Measurements from ENCODE around the gene SRGAP3. TPM values are rescaled to one million over a fixed set of nuclear protein-coding genes. Genes with fewer than 3 reads are reported as not detected.

SRGAP3 gene
- total RNA-seq, 1 donor from 2014 or later, result 7.1 TPM

GRCh38 chr3:9151240-9151639 lies 98.2 kb downstream of the SRGAP3 start:
- intact Hi-C loops (cut with micrococcal nuclease), result no loop called here

- intact Hi-C loops (cut with micrococcal nuclease), result no loop called here
Observed at GRCh38 chr3:9149566-9149965, 99.9 kb downstream of the SRGAP3 start.

GRCh38 chr3:9147896-9148266 lies 101.6 kb downstream of the SRGAP3 start:
- intact Hi-C loops (cut with micrococcal nuclease), result no loop called here

DNA sequence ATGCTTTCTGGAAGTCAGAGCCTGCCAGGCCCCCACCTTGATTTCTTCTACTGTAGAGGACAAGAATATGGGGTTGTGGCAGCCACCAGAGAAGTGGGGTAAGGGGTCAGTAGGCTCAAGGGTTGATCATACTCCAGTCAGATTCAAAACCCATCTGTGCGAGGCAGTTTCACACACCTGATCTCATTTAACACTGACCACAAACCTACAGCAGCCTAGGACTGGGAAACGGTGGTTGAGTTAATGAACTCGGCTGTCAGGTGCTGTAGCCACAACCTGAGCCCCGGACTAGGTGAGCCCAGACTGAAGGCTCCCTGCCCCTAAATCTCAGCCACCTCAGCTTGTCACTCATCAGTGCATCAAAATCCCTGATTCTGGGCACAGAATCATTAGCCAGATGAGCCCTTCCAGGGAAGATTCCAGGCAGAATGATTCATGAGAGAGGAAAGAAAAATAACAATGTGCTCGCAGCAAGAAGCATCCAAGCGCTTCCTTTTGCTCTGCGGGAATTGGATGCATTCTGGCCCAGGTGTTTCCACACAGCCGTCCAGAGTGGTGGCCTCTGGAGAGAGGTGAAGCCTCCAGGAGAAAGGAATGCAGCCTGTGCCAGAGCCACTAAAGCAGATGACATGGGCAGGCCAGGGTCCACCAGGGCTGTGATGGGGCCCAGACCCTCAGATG lies 102.1 kb downstream of the SRGAP3 start:
- intact Hi-C loops (cut with micrococcal nuclease), result no loop called here

DNA sequence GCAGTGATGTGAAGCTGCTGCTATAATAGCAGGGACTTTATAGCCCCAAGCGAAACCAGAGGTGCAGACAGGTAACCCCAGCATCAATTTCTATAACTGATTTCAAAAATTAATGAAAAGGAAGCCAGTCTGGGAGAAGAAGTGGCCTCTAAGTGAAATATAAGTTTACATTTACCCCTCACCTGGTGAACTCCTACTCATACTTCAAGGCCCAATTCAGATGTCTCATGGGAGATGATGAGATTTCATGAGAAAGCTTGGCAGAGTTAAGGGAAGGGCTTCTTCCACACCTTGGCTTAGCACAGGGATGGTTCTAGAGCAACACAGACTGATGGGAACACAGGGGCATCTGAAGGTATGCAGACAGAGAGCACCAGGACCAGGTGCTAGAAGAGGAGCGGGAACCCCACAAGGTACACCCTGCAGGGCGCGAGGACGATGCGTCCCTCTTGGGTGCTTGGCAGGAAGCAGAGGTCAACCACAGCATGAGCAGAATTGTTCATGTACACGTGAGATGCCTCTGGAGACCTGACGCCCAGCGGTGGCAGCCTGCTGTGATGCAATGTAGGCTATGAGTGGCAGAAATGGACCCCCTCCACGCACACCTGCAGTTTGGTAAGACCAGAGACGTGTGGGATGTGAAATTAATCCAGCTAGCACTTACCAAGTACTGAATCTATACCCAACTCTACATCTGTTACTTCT lies 102.9 kb downstream of the SRGAP3 start:
- intact Hi-C loops (cut with micrococcal nuclease), result no loop called here

DNA sequence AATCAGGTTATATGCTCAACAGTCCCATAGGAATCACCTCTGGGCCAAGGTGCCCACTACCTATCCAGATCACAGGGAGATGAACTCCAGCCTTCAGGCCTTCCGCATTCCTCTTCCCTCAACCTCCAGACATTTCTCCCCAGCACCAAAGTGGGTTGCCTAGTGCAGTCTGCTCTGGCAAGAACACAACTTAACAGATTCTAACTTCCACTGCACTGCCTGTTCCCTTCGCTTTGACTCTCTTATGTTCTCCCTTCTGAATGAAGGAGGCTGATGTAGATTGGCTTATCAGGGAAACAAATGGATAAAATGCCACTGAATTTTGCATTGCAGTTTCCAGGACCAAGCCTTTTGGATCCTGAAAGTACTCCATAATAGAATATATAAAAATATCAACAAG lies 106.3 kb downstream of the SRGAP3 start:
- intact Hi-C loops (cut with micrococcal nuclease), result no loop called here

- intact Hi-C loops (cut with micrococcal nuclease), result no loop called here
Observed at GRCh38 chr3:9142362-9142761, 107.1 kb downstream of the SRGAP3 start.

GRCh38 chr3:9141928-9142289 lies 107.5 kb downstream of the SRGAP3 start:
- intact Hi-C loops (cut with micrococcal nuclease), result no loop called here

GRCh38 chr3:9139366-9139765 lies 110.1 kb downstream of the SRGAP3 start:
- intact Hi-C loops (cut with micrococcal nuclease), result no loop called here

- intact Hi-C loops (cut with micrococcal nuclease), result no loop called here
Observed at GRCh38 chr3:9137676-9138075, 111.8 kb downstream of the SRGAP3 start.

DNA sequence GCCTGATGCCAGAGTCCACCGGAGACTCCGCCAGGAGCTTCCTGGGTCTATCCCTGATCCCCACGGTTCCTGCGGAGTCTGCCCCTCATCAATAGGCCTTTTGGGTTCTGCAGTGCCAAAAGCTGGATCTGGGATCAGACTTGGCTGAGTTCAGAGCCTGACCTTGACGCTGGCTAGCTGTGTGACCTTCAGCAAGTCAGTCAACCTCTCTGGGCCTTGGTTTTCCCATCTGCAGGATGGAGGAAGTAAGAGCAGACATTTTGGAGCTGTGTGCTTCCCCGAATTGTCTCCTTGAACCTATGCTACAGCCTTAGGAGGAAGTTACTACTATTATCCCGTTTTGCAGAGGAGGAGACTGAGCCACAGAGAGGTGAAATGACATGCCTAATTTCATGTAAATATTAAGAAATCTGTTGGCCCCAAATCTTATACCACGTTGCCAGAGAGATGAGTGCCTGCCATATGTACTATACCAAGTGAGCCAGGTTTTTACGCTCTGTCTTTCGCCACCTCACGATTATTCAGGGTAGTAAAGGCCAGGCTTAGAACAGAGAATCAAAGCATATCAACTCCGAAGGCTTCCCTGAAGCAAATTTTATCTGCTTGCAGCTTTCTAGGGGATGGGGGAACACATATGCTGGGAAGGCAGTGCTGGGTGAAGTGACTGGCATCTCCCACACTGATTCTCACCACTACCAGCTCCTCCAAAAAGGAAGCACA lies 112.5 kb downstream of the SRGAP3 start:
- intact Hi-C loops (cut with micrococcal nuclease), result no loop called here

DNA sequence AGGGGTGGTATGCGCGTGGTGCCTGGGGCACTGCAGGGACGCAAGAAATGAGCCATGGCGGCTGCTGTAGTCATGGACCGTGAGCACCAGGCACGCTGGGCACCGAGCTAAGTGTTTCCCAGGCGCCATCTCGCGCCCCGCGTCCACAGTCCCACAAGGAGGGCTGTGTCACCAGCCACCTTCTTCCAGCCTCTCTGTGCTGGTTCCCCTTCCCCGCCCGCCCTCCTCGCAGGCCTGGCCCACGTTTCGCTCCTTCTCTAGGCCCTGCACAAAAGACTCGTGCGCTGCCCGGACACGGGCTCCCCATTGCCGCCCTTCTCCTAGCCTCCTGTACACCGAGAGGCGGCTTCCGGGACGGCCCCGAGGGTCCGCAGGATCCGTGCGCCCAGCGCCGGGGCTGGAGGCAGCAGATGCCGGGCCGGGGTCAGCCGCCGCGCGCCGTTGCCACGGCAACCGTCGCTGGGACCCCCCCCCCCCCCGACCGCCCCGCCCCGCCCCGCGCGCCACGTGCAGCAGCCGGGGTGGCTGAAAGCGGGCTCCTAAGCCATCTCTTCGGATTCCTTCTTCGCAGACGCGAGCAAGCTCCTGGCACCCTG lies 113.4 kb downstream of the SRGAP3 start:
- intact Hi-C loops (cut with micrococcal nuclease), result no loop called here

GRCh38 chr3:9135526-9135925 lies 113.9 kb downstream of the SRGAP3 start:
- intact Hi-C loops (cut with micrococcal nuclease), result no loop called here

DNA sequence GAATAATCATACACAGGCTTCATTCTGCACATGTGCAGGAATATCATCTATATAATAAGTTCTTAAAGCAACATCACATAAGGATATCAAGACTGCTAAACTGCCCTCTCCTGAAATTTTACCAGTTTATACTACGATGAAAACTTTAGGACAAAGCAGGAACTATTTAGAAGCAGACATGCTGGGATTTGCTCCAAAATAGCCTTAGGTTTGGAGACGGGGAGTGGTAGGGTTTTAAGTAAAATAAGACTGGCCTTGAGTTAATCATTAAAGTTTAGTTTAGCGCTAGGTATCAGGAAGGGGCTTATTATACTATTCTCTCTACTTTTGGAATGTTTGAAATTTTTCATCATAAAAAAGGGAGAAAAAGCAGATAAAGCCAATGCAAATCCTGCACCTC lies 115.8 kb downstream of the SRGAP3 start:
- intact Hi-C loops (cut with micrococcal nuclease), result no loop called here

GRCh38 chr3:9130345-9131305 lies 118.8 kb downstream of the SRGAP3 start:
- intact Hi-C loops (cut with micrococcal nuclease), result no loop called here

DNA sequence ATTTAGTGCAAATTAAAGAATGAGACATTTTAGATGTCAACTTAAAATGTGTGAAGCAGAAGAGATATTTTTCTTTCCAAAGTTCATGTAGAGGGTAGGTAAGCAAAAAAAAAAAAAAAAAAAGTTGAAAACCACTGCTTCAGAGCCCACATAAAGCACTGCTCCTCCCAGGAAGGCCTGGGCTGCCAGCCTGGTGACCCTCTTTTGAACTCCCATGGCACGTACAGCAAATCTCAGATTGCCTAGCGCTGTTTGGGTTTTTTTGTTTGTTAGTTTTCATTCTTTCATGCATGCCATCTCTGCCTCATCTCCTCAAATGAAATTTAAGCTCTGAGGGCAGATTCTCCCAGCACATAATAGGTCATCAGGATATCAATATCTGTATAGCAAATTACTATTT lies 120.1 kb downstream of the SRGAP3 start:
- intact Hi-C loops (cut with micrococcal nuclease), result no loop called here

- intact Hi-C loops (cut with micrococcal nuclease), result no loop called here
Observed at GRCh38 chr3:9125278-9125951, 124.0 kb downstream of the SRGAP3 start.

DNA sequence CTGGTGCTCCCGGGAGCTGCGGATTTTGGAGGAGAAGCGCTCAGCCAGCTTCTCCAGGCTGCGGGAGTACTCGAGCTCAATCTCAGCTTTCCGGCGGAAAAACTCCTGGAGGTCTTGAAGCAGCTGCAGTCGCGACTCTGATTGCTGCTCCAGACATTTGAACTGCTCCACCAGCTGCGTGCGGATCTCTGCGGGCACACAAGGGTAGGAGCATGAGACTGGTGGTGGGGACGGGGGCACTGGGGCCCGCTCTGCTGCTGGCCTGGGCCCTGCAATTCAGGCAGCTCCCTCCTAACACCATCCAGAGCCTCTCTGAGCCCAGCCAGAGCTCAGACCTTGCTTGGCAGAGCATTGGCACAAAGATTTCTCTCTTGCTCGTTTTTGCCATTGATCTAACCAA lies 124.7 kb downstream of the SRGAP3 start:
- intact Hi-C loops (cut with micrococcal nuclease), result no loop called here

- intact Hi-C loops (cut with micrococcal nuclease), result no loop called here
Observed at GRCh38 chr3:9123840-9124239, 125.6 kb downstream of the SRGAP3 start.

GRCh38 chr3:9122732-9123364 lies 126.6 kb downstream of the SRGAP3 start:
- intact Hi-C loops (cut with micrococcal nuclease), result no loop called here
